HL-60 (cell line): Measurements from ENCODE around the gene PPP1R3C.

Source experiments
- DNase-seq, 2 experiments: peaks; one replicate each; pipeline ENCODE4 v3.0.0-alpha.2; 2010 to 2020; ENCODE audit warnings: low read depth in 1 of 2, low spot score in 1 of 2
- H3K27ac ChIP-seq: fragments of 250-450 bp; sonication (Bioruptor Pico); replicated peaks from 2 replicates; pipeline ENCODE4 v1.5.1; 2020; ENCODE audit warnings: mild to moderate bottlenecking, moderate library complexity
- H3K27me3 ChIP-seq: fragments of 250-450 bp; sonication (Bioruptor Pico); 2 replicates; pipeline ENCODE4 v1.5.1; 2021; ENCODE audit warnings: mild to moderate bottlenecking, moderate library complexity; ENCODE audit not compliant: insufficient read depth, poor library complexity, severe bottlenecking
- H3K4me3 ChIP-seq: replicated peaks from 2 replicates; pipeline ENCODE4 v1.5.1; 2011; ENCODE audit warnings: mild to moderate bottlenecking, control low read depth, low read length; ENCODE audit not compliant: insufficient read depth
- GABPA ChIP-seq: IDR thresholded peaks from 2 replicates; pipeline ENCODE4 v1.6.1; 2012; ENCODE audit warnings: low read depth
- POLR2AphosphoS5 ChIP-seq: IDR thresholded peaks from 2 replicates; pipeline ENCODE4 v1.6.1; 2012; ENCODE audit warnings: low read depth
- SPI1 ChIP-seq: IDR thresholded peaks from 2 replicates; pipeline ENCODE4 v1.6.1; 2012; ENCODE audit warnings: low read depth, mild to moderate bottlenecking, borderline replicate concordance
- TF ChIP-seq, protein P1 (sequence below): IDR thresholded peaks from 2 replicates; pipeline ENCODE4 v1.6.1; 2012; ENCODE audit warnings: low read depth; ENCODE audit not compliant: insufficient replicate concordance
- TF ChIP-seq, protein P2 (sequence below): IDR thresholded peaks from one replicate; pipeline ENCODE4 v1.5.1; 2011; ENCODE audit warnings: low read length, control low read depth, inconsistent platforms; ENCODE audit not compliant: insufficient read depth

PPP1R3C gene

DNA sequence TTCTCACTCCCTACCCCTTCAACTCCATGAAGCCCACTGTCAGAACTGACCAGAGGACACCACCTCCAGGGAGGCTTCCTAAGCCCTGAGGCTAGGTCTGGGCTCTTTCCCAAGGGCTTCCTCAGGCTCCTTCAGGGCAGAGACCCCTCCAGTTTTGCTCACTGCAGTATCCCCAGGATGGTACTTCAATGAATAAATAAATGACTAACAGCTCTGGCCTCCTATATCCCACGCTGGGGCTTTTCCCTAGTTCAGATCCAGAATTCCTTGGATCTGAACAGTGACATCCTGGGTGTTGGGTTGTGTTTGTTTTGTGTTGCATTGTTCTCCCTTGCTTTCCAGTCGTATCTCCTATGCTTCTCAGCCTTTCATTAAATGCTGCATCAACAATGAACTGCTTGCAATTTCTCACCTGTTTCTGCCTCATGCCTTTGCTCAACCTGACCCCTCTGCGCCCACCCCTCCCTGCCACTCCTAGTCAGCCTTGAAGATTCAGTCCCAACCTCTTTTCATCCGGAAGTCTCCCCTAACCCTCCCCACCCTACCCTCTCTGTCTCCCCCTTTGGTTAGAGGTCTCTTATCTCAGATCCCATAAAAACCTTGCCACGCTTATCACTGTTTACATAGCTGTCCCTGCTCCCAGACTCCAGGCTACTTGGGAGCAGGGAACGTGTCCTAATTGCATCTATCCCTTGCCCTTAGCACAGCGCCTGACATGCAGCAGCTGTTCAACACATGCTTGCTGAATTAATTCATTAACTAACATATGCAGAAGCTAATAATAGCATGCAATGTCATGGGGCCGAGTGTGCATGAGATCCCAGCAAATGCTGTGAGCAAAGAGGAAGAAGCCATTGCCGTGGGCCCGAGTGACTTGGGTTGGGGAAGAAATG, 41.7 kb downstream of the PPP1R3C start:
- TF ChIP-seq SPI1 (no peak), GABPA (no peak), POLR2AphosphoS5 (no peak)
- TF ChIP-seq, protein P1, sequence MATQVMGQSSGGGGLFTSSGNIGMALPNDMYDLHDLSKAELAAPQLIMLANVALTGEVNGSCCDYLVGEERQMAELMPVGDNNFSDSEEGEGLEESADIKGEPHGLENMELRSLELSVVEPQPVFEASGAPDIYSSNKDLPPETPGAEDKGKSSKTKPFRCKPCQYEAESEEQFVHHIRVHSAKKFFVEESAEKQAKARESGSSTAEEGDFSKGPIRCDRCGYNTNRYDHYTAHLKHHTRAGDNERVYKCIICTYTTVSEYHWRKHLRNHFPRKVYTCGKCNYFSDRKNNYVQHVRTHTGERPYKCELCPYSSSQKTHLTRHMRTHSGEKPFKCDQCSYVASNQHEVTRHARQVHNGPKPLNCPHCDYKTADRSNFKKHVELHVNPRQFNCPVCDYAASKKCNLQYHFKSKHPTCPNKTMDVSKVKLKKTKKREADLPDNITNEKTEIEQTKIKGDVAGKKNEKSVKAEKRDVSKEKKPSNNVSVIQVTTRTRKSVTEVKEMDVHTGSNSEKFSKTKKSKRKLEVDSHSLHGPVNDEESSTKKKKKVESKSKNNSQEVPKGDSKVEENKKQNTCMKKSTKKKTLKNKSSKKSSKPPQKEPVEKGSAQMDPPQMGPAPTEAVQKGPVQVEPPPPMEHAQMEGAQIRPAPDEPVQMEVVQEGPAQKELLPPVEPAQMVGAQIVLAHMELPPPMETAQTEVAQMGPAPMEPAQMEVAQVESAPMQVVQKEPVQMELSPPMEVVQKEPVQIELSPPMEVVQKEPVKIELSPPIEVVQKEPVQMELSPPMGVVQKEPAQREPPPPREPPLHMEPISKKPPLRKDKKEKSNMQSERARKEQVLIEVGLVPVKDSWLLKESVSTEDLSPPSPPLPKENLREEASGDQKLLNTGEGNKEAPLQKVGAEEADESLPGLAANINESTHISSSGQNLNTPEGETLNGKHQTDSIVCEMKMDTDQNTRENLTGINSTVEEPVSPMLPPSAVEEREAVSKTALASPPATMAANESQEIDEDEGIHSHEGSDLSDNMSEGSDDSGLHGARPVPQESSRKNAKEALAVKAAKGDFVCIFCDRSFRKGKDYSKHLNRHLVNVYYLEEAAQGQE, result no peak
- TF ChIP-seq, protein P2, sequence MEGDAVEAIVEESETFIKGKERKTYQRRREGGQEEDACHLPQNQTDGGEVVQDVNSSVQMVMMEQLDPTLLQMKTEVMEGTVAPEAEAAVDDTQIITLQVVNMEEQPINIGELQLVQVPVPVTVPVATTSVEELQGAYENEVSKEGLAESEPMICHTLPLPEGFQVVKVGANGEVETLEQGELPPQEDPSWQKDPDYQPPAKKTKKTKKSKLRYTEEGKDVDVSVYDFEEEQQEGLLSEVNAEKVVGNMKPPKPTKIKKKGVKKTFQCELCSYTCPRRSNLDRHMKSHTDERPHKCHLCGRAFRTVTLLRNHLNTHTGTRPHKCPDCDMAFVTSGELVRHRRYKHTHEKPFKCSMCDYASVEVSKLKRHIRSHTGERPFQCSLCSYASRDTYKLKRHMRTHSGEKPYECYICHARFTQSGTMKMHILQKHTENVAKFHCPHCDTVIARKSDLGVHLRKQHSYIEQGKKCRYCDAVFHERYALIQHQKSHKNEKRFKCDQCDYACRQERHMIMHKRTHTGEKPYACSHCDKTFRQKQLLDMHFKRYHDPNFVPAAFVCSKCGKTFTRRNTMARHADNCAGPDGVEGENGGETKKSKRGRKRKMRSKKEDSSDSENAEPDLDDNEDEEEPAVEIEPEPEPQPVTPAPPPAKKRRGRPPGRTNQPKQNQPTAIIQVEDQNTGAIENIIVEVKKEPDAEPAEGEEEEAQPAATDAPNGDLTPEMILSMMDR, result no peak
- no peak for DNase-seq
- no peak overlapping the region for H3K27ac ChIP-seq
- peaks cover 6% of the 10 kb centered on the region for H3K27me3 ChIP-seq
- H3K4me3 ChIP-seq, result no peak overlapping the region

DNA sequence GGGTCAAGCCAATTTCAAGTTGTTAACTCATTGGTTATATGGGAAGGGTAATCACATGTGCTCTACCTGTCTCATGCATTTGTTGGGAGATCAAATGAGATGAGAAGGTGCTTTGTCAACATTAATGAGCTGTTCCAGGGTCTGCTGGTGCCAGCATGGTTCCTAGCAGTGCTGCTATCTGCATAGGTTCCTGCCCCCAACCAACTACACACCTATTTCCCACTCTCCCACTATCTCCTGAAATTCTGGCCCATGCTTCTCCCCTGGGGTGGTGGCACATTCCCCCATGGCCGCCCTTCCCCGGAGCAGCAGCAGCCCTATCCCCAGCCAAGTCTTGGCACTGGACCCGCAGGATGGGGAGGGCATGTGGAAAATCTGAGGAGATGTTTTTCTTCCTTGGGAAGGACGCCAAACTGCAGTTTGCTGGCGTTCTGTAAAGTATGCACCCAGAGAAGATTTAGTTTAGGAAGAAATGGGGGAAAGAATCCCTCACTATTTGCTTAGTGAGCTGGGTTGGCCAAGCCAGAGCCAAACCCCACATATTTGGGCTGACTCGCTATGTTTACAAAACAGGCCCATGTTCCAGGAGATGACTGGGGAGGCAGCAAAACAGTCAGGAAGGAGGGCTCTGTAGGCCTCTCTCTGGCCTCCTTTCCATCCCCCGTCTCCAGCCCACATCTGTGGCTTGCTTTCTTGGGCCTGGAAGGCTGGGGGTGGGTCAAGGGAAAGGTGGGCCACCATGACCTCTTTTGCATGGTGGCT, 42.5 kb downstream of the PPP1R3C start:
- Histone ChIP-seq H3K27ac (no peak overlapping the region), H3K27me3 (peaks cover 2% of the 10 kb centered on the region), H3K4me3 (no peak overlapping the region)
- TF ChIP-seq, protein P1, result no peak
- TF ChIP-seq SPI1 (no peak), GABPA (no peak), POLR2AphosphoS5 (no peak)
- TF ChIP-seq, protein P2, result no peak
- no peak for DNase-seq

DNA sequence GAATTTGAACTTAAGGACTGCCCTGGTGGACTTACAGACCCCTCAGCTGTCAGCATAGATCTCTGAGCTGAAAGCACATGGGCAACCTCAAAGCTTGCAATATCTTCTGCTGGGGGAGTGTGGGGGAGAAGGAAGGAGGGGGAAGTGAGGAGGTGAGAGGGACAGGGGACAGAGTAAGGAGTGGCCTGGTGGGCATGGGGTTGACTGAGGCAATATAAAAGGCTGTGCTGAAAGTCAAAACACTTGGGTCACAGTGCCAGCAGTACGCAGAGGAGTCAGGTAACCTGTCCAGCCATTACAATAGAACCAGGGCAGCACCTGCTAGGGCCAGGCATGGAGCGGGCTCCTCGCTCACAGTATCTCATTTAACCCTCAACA, 43.2 kb downstream of the PPP1R3C start:
- DNase-seq, result no peak
- H3K4me3 ChIP-seq, result no peak overlapping the region
- TF ChIP-seq, protein P1, result no peak
- TF ChIP-seq SPI1 (no peak), GABPA (no peak), POLR2AphosphoS5 (no peak)
- TF ChIP-seq, protein P2, result no peak
- peaks cover 2% of the 10 kb centered on the region for H3K27me3 ChIP-seq
- no peak overlapping the region for H3K27ac ChIP-seq
